ENCODE data around the gene ZNF816. TPM values are rescaled to one million over a fixed set of nuclear protein-coding genes. Genes with fewer than 3 reads are reported as not detected.
"Not testable (repeated sequence)": the region's sequence is repeated elsewhere in the genome, so short reads cannot be mapped to it uniquely, and the experiment has no call there.

ZNF816 gene
- total RNA-seq, 1 donor from 2014 or later: 14.8 TPM

DNA sequence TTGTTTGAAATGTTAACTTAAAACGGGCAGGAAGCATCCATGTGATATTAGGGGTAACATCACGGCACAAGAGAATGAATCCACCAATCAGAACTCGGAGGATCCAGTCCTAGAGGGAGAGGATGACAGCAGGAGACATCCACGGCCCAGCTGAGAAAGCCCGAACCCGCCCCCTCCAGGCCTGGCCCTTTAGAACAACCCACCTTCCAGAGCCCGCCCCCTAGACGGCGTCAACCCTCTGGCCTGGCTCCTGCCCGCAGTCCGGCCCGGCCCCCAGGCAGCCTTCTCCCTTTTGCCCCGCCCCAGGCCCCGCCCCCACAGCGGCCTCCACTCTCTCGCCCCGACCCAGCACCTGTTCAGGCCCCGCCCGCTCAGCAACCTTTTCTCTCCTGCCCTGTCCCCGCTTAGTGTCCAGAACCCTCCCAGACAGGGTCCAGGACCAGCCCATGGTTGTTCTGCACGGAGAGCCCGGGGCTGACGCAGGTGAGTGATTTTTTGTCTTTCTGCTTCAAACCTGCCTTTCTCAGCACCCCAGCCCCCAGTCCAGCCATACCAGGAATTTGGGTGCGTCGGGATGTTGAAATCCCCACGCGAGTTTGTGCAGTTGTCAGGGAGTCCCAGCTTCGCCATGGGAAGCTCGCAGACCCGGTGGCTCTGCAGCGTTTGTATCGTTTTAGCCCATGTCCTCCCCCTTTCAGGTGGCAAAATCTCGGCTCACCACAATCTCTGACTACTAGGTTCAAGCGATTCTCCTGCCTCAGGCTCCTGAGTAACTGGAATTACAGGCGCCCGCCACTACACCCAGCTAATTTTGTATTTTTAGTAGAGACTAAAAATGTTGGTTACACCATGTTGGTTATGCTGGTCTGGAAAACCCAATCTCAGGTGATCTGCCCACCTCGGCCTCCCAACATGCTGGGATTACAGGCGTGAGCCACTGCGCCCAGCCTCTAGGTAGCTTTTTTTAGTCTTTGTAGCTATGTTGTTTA lies 16.1 kb downstream of the ZNF816 start:
- DNase-seq (ENCODE audit: low spot score in 2 of 2, unreplicated experiment in 2 of 2): no peak
- TF ChIP-seq, protein P1, sequence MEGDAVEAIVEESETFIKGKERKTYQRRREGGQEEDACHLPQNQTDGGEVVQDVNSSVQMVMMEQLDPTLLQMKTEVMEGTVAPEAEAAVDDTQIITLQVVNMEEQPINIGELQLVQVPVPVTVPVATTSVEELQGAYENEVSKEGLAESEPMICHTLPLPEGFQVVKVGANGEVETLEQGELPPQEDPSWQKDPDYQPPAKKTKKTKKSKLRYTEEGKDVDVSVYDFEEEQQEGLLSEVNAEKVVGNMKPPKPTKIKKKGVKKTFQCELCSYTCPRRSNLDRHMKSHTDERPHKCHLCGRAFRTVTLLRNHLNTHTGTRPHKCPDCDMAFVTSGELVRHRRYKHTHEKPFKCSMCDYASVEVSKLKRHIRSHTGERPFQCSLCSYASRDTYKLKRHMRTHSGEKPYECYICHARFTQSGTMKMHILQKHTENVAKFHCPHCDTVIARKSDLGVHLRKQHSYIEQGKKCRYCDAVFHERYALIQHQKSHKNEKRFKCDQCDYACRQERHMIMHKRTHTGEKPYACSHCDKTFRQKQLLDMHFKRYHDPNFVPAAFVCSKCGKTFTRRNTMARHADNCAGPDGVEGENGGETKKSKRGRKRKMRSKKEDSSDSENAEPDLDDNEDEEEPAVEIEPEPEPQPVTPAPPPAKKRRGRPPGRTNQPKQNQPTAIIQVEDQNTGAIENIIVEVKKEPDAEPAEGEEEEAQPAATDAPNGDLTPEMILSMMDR (IDR thresholded peaks at IDR 0.05; ENCODE audit: unreplicated experiment): no peak
- Mint-ChIP-seq H3K27ac (peak overlapping the region; percentile 95), H3K9me3 (peaks cover 24% of the 10 kb centered on the region), H3K4me3 (peak overlapping the region; percentile 51), H3K36me3 (peaks cover 40% of the 10 kb centered on the region), H3K4me1 (peaks cover 27% of the 10 kb centered on the region), H3K27me3 (ENCODE audit: low read depth) (no peaks in the 10 kb centered on the region)

DNA sequence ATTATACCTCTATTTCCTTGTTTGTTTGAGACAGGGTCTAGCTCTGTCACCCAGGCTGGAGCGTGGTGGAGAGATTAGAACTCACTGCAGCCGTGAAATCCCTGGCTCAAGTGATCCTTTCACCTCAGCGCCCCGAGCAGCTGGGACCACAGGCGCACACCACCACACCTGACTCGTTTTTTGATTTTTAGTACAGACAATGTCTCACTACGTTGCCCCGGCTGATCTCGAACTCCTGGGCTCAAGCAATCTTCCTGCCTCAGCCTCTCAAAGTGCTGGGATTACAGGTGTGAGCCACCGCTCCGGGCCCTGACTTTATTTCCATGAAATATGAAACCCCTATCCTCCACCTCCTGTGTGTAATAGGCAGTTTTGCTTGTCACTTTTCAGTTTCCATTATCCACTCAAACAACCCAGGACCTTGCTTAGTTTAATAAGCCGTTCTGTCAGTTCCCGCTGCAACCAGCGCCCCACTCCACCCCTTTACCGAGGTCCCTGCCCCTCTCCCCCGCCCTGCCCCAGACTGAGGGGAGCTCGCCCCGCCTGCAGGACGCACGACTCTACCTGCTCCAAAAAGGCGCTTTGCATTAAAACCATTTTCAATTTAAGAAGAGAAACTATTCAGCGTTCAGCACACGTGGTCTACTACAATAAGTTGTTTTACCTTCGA lies 16.9 kb downstream of the ZNF816 start:
- H3K4me3 Mint-ChIP-seq: peak overlapping the region; percentile 43
- H3K36me3 Mint-ChIP-seq: peaks cover 31% of the 10 kb centered on the region
- TF ChIP-seq, protein P1 (IDR thresholded peaks at IDR 0.05; ENCODE audit: unreplicated experiment): no peak
- no peak for DNase-seq (ENCODE audit: low spot score in 2 of 2, unreplicated experiment in 2 of 2)
- no peaks in the 10 kb centered on the region for H3K27me3 Mint-ChIP-seq (ENCODE audit: low read depth)
- H3K9me3 Mint-ChIP-seq: peaks cover 16% of the 10 kb centered on the region
- H3K27ac Mint-ChIP-seq: peak overlapping the region; percentile 95
- peaks cover 35% of the 10 kb centered on the region for H3K4me1 Mint-ChIP-seq

DNA sequence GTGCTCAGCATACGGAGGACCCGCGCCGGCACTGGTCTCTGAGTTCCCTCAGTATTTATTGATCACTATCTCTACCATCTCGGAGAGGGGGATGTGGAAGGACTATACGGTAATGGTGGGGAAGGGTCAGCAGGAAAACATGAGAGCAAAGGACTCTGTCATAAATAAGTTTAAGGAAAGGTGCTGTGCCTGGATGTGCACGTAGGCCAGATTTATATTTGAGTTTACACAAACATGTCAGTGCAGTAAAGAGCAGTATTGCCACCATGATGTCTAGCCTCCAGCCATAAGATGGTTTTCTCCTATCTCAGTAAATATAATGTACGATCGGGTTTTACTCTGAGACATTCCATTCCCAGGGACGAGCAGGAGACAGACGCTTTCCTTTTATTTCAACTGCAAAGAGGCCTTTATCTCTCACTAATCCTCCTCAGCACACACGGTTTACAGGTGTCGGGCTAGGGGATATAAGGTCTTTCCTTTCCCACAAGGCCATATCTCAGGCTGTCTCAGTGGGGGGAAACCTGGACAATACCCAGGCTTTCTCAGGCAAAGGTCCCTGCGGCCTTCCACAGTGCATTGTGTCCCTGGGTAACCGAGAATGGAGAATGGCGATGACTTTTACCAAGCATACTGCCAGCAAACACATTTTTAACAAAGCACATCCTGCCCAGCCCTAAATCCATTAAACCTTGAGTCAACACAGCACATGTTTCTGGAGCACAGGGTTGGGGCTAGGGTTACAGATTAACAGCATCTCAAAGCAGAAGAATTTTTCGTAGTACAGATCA lies 17.8 kb downstream of the ZNF816 start:
- Mint-ChIP-seq H3K4me1 (peaks cover 38% of the 10 kb centered on the region), H3K36me3 (peaks cover 22% of the 10 kb centered on the region), H3K4me3 (peak overlapping the region; percentile 36), H3K27ac (peak overlapping the region; percentile 95)
- H3K27me3 Mint-ChIP-seq (ENCODE audit: low read depth); H3K9me3 Mint-ChIP-seq; DNase-seq (ENCODE audit: low spot score in 2 of 2, unreplicated experiment in 2 of 2): not testable (repeated sequence)

DNA sequence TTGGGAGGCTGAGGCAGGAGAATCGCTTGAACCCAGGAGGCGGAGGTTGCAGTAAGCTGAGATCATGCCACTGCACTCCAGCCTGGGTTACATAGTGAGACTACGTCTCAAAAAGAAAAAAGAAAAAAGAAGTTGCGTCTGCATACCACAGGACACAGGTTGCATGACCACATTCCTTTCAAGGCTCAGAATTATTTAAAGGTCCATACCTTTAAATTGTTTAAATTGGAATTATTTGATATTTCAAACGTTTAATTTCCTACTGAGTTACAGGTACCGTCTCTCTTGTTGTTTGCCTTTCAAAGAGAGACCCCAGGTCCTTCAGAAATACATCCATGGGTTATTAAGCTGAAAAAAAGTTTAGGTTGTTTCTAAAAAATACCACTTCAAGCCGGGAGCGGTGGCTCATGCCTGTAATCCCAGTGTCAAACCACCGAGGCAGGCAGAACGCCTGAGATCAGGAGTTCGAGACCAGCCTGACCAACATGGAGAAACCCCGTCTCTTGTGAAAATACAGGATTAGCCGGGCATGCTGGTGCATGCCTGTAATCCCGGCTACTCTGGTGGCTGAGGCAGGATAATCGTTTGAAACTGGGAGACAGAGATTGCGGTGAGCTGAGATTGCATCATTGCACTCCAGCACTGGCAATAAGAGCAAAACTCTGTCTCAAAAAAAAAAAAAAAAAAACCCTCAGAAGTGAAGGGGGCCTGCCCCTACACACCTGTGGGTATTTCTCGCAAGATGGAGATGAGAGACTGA lies 18.6 kb downstream of the ZNF816 start:
- TF ChIP-seq, protein P1 (IDR thresholded peaks at IDR 0.05; ENCODE audit: unreplicated experiment): no peak
- Mint-ChIP-seq H3K4me1 (peaks cover 40% of the 10 kb centered on the region), H3K27ac (peak overlapping the region; percentile 95), H3K27me3 (ENCODE audit: low read depth) (no peaks in the 10 kb centered on the region), H3K9me3 (no peaks in the 10 kb centered on the region), H3K36me3 (peaks cover 15% of the 10 kb centered on the region), H3K4me3 (peak overlapping the region; percentile 36)
- no peak for DNase-seq (ENCODE audit: low spot score in 2 of 2, unreplicated experiment in 2 of 2)

DNA sequence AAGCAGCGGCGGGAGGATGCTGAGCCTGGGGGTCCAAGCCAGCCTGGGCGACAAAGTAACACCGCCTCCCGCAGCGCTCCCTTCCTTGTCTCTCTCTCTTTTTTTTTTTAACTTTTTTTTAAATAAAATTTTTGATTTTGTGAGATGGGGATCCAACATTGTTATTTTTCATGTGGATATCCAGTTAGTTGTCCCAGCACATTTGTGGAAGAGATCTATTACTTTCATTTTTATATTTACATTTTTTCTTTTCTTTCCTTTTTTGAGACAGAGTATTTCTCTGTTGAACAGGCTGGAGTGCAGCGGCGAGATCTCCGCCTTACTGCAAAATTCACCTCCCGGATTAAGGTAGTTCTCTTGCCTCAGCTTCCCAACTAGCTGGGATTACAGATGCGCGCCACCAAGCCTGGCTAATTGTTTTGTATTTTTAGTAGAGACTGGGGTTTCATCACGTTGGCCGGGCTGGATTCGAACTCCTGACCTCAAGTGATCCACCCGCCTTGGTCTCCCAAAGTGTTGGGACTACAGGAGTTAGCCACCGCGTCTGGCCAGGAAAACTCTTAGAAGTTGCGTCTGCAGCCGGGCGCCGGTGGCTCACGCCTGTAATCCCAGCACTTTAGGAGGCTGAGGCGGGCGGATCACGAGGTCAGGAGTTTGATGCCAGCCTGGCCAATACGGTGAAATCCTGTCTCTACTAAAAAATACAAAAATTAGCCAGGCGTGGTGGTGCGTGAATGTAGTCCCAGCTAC lies 19.4 kb downstream of the ZNF816 start:
- Mint-ChIP-seq H3K27me3 (ENCODE audit: low read depth) (no peaks in the 10 kb centered on the region), H3K4me1 (peaks cover 48% of the 10 kb centered on the region), H3K36me3 (peaks cover 14% of the 10 kb centered on the region), H3K27ac (peak overlapping the region; percentile 95), H3K4me3 (peak overlapping the region; percentile 90), H3K9me3 (no peaks in the 10 kb centered on the region)
- no peak for DNase-seq (ENCODE audit: low spot score in 2 of 2, unreplicated experiment in 2 of 2)
- TF ChIP-seq, protein P1 (IDR thresholded peaks at IDR 0.05; ENCODE audit: unreplicated experiment): no peak

Measured in mesothelial cell of epicardium (in vitro differentiated cells).